H9 (cell line): ENCODE data around the gene MTHFS. TPM values are rescaled to one million over a fixed set of nuclear protein-coding genes. Genes with fewer than 3 reads are reported as not detected.

ENCODE experiments used
- DNase-seq: peaks from one replicate; pipeline ENCODE4 v3.0.0-alpha.2; 2017
- H2AFZ ChIP-seq: one replicate; pipeline ENCODE4 v1.6.1; 2013; ENCODE audit warnings: mild to moderate bottlenecking, low read length, control low read depth, moderate library complexity
- H2AK5ac ChIP-seq: 2 replicates; pipeline ENCODE4 v1.6.1; 2013; ENCODE audit warnings: low read length, control low read depth, mixed read lengths; ENCODE audit not compliant: insufficient read length
- H2BK120ac ChIP-seq: one replicate; pipeline ENCODE4 v1.6.1; 2013; ENCODE audit warnings: low read depth, mild to moderate bottlenecking, low read length, control low read depth, inconsistent platforms; ENCODE audit not compliant: poor library complexity, severe bottlenecking
- H2BK12ac ChIP-seq: 2 replicates; pipeline ENCODE4 v1.6.1; 2013; ENCODE audit warnings: low read length, control low read depth, mixed read lengths, low read depth; ENCODE audit not compliant: insufficient read length
- H2BK15ac ChIP-seq: 2 replicates; pipeline ENCODE4 v1.6.1; 2013; ENCODE audit warnings: low read depth, low read length, control low read depth
- H2BK20ac ChIP-seq: one replicate; pipeline ENCODE4 v1.6.1; 2013; ENCODE audit warnings: low read depth, mild to moderate bottlenecking, low read length, control low read depth, inconsistent platforms; ENCODE audit not compliant: poor library complexity, severe bottlenecking
- H2BK5ac ChIP-seq: 2 replicates; pipeline ENCODE4 v1.6.1; 2013; ENCODE audit warnings: low read length, control low read depth, mixed read lengths; ENCODE audit not compliant: insufficient read length
- H3K14ac ChIP-seq: 2 replicates; pipeline ENCODE4 v1.6.1; 2013; ENCODE audit warnings: low read length, control low read depth; ENCODE audit not compliant: insufficient read depth
- H3K18ac ChIP-seq: 2 replicates; pipeline ENCODE4 v1.6.1; 2013; ENCODE audit warnings: low read depth, mild to moderate bottlenecking, mixed read lengths, low read length, control low read depth; ENCODE audit not compliant: insufficient read length
- H3K23ac ChIP-seq: 2 replicates; pipeline ENCODE4 v1.6.1; 2013; ENCODE audit warnings: low read length, control low read depth, mixed read lengths, low read depth; ENCODE audit not compliant: insufficient read length
- H3K23me2 ChIP-seq: 2 replicates; pipeline ENCODE4 v1.6.1; 2013; ENCODE audit warnings: low read depth, mild to moderate bottlenecking, mixed read lengths, low read length, control low read depth; ENCODE audit not compliant: insufficient read length, poor library complexity, severe bottlenecking
- H3K27ac ChIP-seq: 2 replicates; pipeline ENCODE4 v1.5.1; 2013; ENCODE audit warnings: low read length, control low read depth, mixed read lengths, low read depth; ENCODE audit not compliant: insufficient read length
- H3K27me3 ChIP-seq: 2 replicates; pipeline ENCODE4 v1.6.1; 2013; ENCODE audit warnings: low read length, control low read depth, inconsistent platforms; ENCODE audit not compliant: insufficient read depth
- H3K4ac ChIP-seq: 2 replicates; pipeline ENCODE4 v1.6.1; 2013; ENCODE audit warnings: low read depth, mild to moderate bottlenecking, control low read depth, inconsistent platforms, low read length, moderate library complexity
- H3K4me1 ChIP-seq: 2 replicates; pipeline ENCODE4 v1.6.1; 2013; ENCODE audit warnings: low read length, control low read depth, inconsistent platforms; ENCODE audit not compliant: insufficient read depth
- H3K4me2 ChIP-seq: 2 replicates; pipeline ENCODE4 v1.6.1; 2013; ENCODE audit warnings: low read length, control low read depth, mixed read lengths; ENCODE audit not compliant: insufficient read length, insufficient read depth
- H3K56ac ChIP-seq: 2 replicates; pipeline ENCODE4 v1.6.1; 2013; ENCODE audit warnings: low read depth, mild to moderate bottlenecking, mixed read lengths, low read length, control low read depth; ENCODE audit not compliant: insufficient read length
- H3K79me1 ChIP-seq: 2 replicates; pipeline ENCODE4 v1.6.1; 2013; ENCODE audit warnings: low read depth, mild to moderate bottlenecking, moderate library complexity, low read length, control low read depth, inconsistent platforms; ENCODE audit not compliant: insufficient read depth, poor library complexity, severe bottlenecking
- H3K79me2 ChIP-seq: 2 replicates; pipeline ENCODE4 v1.6.1; 2013; ENCODE audit warnings: low read length, control low read depth, inconsistent platforms; ENCODE audit not compliant: insufficient read depth
- H3K9ac ChIP-seq: 2 replicates; pipeline ENCODE4 v1.6.1; 2013; ENCODE audit warnings: low read length, control low read depth, mixed read lengths; ENCODE audit not compliant: insufficient read length; ENCODE audit errors: extremely low read depth
- H3K9me3 ChIP-seq: one replicate; pipeline ENCODE4 v1.6.1; 2013; ENCODE audit warnings: low read depth, low read length, inconsistent platforms; ENCODE audit not compliant: control insufficient read depth
- H3T11ph ChIP-seq: one replicate; pipeline ENCODE4 v1.6.1; 2013; ENCODE audit warnings: mild to moderate bottlenecking, low read length, control low read depth, inconsistent platforms
- H4K20me1 ChIP-seq: one replicate; pipeline ENCODE4 v1.6.1; 2013; ENCODE audit not compliant: control insufficient read depth, insufficient read length, insufficient read depth
- H4K5ac ChIP-seq: 2 replicates; pipeline ENCODE4 v1.6.1; 2013; ENCODE audit warnings: low read depth, mild to moderate bottlenecking, mixed read lengths, low read length, control low read depth; ENCODE audit not compliant: insufficient read length
- H4K8ac ChIP-seq: replicated peaks from 2 replicates; pipeline ENCODE4 v1.6.1; 2013; ENCODE audit warnings: low read length, control low read depth, mixed read lengths, low read depth; ENCODE audit not compliant: insufficient read length
- H4K91ac ChIP-seq: 2 replicates; pipeline ENCODE4 v1.6.1; 2013; ENCODE audit warnings: low read depth, mild to moderate bottlenecking, moderate library complexity, mixed read lengths, low read length, control low read depth; ENCODE audit not compliant: insufficient read length
- H3K27ac Mint-ChIP-seq, 3 experiments: 2 replicates in 2 of 3; 3 replicates in 1 of 3; pipeline ENCODE4 v1.8.0; 2020 to 2021; ENCODE audit warnings: mixed read lengths in 3 of 3, mild to moderate bottlenecking in 1 of 3, moderate library complexity in 1 of 3
- H3K27me3 Mint-ChIP-seq: 2 replicates; pipeline ENCODE4 v1.8.0; 2021; ENCODE audit warnings: low read depth, mild to moderate bottlenecking, moderate library complexity, mixed read lengths
- H3K36me3 Mint-ChIP-seq, 3 experiments: 2 replicates in 2 of 3; 3 replicates in 1 of 3; pipeline ENCODE4 v1.8.0; 2020 to 2021; ENCODE audit warnings: low read depth in 3 of 3, mixed read lengths in 3 of 3; ENCODE audit not compliant: insufficient read depth in 1 of 3
- H3K4me1 Mint-ChIP-seq, 2 experiments: 2 replicates each; pipeline ENCODE4 v1.8.0; 2020; ENCODE audit warnings: mixed read lengths in 2 of 2
- H3K4me3 Mint-ChIP-seq, 2 experiments: 2 replicates in 1 of 2; 3 replicates in 1 of 2; pipeline ENCODE4 v1.8.0; 2020 to 2021; ENCODE audit warnings: mild to moderate bottlenecking in 2 of 2, mixed read lengths in 2 of 2, moderate library complexity in 1 of 2
- H3K9me3 Mint-ChIP-seq, 2 experiments: 2 replicates in 1 of 2; 3 replicates in 1 of 2; pipeline ENCODE4 v1.8.0; 2020; ENCODE audit warnings: mild to moderate bottlenecking in 2 of 2, mixed read lengths in 2 of 2, moderate library complexity in 1 of 2
- CTCF ChIP-seq: fragments of 200-600 bp; sonication (generic); conservative IDR thresholded peaks from 3 replicates; pipeline ENCODE4 v1.8.0; 2021; ENCODE audit warnings: antibody characterized with exemption, mild to moderate bottlenecking
- WGBS: extraction: QIAGEN DNeasy Blood & Tissue Kit; methylation state at CpG from one replicate; pipeline ENCODE4 v1.1.7; 2013; ENCODE audit warnings: missing lambda C conversion rate, low lambda C conversion rate, mixed read lengths; ENCODE audit not compliant: insufficient read length; ENCODE audit errors: extremely low coverage; 5-methylcytosine and 5-hydroxymethylcytosine counted together
- total RNA-seq: library from RNA; stranded (reverse); gene quantifications from 2 replicates; pipeline ENCODE4 v1.2.1, GENCODE V29; 2021

MTHFS gene
- total RNA-seq, 1 experiment from 2014 or later = 36.9 TPM

GRCh38 chr15:79923515-79924169, 26.8 kb upstream of the MTHFS start:
- no peaks in the 10 kb centered on the region; the same call in none of the 2 replicates for H3K27me3 Mint-ChIP-seq
- peak overlapping the region; percentile 94 for H3K9ac ChIP-seq

More at GRCh38 chr15:79923515-79924169, 26.8 kb upstream of the MTHFS start:
- no peak overlapping the region for H2BK20ac ChIP-seq
- no peak overlapping the region for H4K8ac ChIP-seq
- H3K4me3 Mint-ChIP-seq = peak overlapping the region; percentile 98 to 99
- no peak overlapping the region for H2BK12ac ChIP-seq
- H3K27ac Mint-ChIP-seq = peak overlapping the region; percentile 95 to 98 (median 96); a peak in 6 of 7 replicates
- peaks cover 8% of the 10 kb centered on the region for H3K9me3 ChIP-seq
- H3K23ac ChIP-seq = no peak overlapping the region
- H3K27me3 ChIP-seq = no peaks in the 10 kb centered on the region
- no peaks in the 10 kb centered on the region for H3K4me1 ChIP-seq
- H2AK5ac ChIP-seq = no peak overlapping the region
- H3K27ac ChIP-seq = peak overlapping the region; percentile 48
- H4K91ac ChIP-seq = no peak overlapping the region
- peak overlapping the region; percentile 92 for H3K4me2 ChIP-seq
- no peak overlapping the region for H2BK15ac ChIP-seq
- no peak for TF ChIP-seq CTCF
- peaks cover 44 to 49% (median 44%) of the 10 kb centered on the region in 3 experiments for H3K36me3 Mint-ChIP-seq
- H3K18ac ChIP-seq = peak overlapping the region; percentile 92
- H4K20me1 ChIP-seq = peaks cover 3% of the 10 kb centered on the region
- peaks cover 7% of the 10 kb centered on the region for H3K23me2 ChIP-seq
- no CpG with 5 or more reads among the region's 68 CpGs for WGBS
- peaks cover 39 to 44% of the 10 kb centered on the region in 2 experiments for H3K9me3 Mint-ChIP-seq
- no peak overlapping the region for H2BK5ac ChIP-seq
- H2AFZ ChIP-seq = peak overlapping the region; percentile 75
- H3T11ph ChIP-seq = no peak overlapping the region
- H3K56ac ChIP-seq = no peak overlapping the region
- H3K4me1 Mint-ChIP-seq = peaks cover 11 to 20% of the 10 kb centered on the region in 2 experiments
- peak overlapping the region; percentile 71 for H2BK120ac ChIP-seq
- H3K79me2 ChIP-seq = peaks cover 15% of the 10 kb centered on the region; the same call in 1 of the 2 replicates
- H3K14ac ChIP-seq = peak overlapping the region; percentile 86
- H4K5ac ChIP-seq = no peak overlapping the region
- no peak overlapping the region for H3K4ac ChIP-seq
- peak; percentile 99 for DNase-seq
- H3K79me1 ChIP-seq = no peaks in the 10 kb centered on the region
